RWPE2 (cell line): ENCODE results near the gene NFYA.

Experiments used
- ATAC-seq: fragments of 200-7000 bp; cut with Tn5 transposase; 3 replicates; pipeline ENCODE4 v1.9.1; 2021; ENCODE audit warnings: low read depth
- DNase-seq: peaks from one replicate; pipeline ENCODE4 v3.0.0-alpha.2; 2020; ENCODE audit warnings: low spot score
- H3K27ac ChIP-seq: fragments of 450-650 bp; 2 replicates; pipeline ENCODE4 v1.5.1; 2017; ENCODE audit warnings: mild to moderate bottlenecking; ENCODE audit not compliant: poor library complexity, severe bottlenecking
- H3K27me3 ChIP-seq: fragments of 250-450 bp; sonication (Bioruptor Pico); 2 replicates; pipeline ENCODE4 v1.5.1; 2021; ENCODE audit warnings: mild to moderate bottlenecking, moderate library complexity; ENCODE audit not compliant: insufficient read depth, poor library complexity, severe bottlenecking
- H3K36me3 ChIP-seq: fragments of 250-450 bp; sonication (Bioruptor Pico); 2 replicates; pipeline ENCODE4 v1.5.1; 2020; ENCODE audit warnings: low read depth, mild to moderate bottlenecking, moderate library complexity
- H3K4me1 ChIP-seq: fragments of 250-450 bp; sonication (Bioruptor Pico); 2 replicates; pipeline ENCODE4 v1.5.1; 2021; ENCODE audit warnings: mild to moderate bottlenecking, moderate library complexity; ENCODE audit not compliant: insufficient read depth, poor library complexity, severe bottlenecking
- H3K4me3 ChIP-seq: fragments of 250-450 bp; sonication (Bioruptor Pico); 2 replicates; pipeline ENCODE4 v1.5.1; 2021; ENCODE audit warnings: mild to moderate bottlenecking, moderate library complexity; ENCODE audit not compliant: severe bottlenecking
- H3K9me3 ChIP-seq: fragments of 250-450 bp; sonication (Bioruptor Pico); 2 replicates; pipeline ENCODE4 v1.5.1; 2021; ENCODE audit warnings: mild to moderate bottlenecking, moderate library complexity; ENCODE audit not compliant: severe bottlenecking
- TF ChIP-seq, protein P1 (sequence below): fragments of 450-650 bp; IDR thresholded peaks from one replicate; pipeline ENCODE4 v1.5.1; 2017; ENCODE audit warnings: mild to moderate bottlenecking, moderate library complexity; ENCODE audit not compliant: poor library complexity, severe bottlenecking

Gene NFYA

GRCh38 chr6:41093729-41094128 lies 21.0 kb downstream of the NFYA start:
- H3K27ac ChIP-seq, result no peak overlapping the region
- no peaks in the 10 kb centered on the region for H3K9me3 ChIP-seq
- peaks cover 100% of the 10 kb centered on the region for H3K36me3 ChIP-seq
- H3K4me1 ChIP-seq, result peaks cover 4% of the 10 kb centered on the region
- TF ChIP-seq, protein P1, sequence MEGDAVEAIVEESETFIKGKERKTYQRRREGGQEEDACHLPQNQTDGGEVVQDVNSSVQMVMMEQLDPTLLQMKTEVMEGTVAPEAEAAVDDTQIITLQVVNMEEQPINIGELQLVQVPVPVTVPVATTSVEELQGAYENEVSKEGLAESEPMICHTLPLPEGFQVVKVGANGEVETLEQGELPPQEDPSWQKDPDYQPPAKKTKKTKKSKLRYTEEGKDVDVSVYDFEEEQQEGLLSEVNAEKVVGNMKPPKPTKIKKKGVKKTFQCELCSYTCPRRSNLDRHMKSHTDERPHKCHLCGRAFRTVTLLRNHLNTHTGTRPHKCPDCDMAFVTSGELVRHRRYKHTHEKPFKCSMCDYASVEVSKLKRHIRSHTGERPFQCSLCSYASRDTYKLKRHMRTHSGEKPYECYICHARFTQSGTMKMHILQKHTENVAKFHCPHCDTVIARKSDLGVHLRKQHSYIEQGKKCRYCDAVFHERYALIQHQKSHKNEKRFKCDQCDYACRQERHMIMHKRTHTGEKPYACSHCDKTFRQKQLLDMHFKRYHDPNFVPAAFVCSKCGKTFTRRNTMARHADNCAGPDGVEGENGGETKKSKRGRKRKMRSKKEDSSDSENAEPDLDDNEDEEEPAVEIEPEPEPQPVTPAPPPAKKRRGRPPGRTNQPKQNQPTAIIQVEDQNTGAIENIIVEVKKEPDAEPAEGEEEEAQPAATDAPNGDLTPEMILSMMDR, result no peak
- no peak for ATAC-seq
- H3K4me3 ChIP-seq, result no peak overlapping the region
- no peaks in the 10 kb centered on the region for H3K27me3 ChIP-seq
- DNase-seq, result no peak

- H3K4me3 ChIP-seq, result no peak overlapping the region
- H3K9me3 ChIP-seq, result no peaks in the 10 kb centered on the region
- H3K27me3 ChIP-seq, result no peaks in the 10 kb centered on the region
- peak overlapping the region; percentile 38 for H3K27ac ChIP-seq
- ATAC-seq (peak; percentile 41; the same call in 1 of the 3 replicates), DNase-seq (no peak)
- H3K4me1 ChIP-seq, result peaks cover 4% of the 10 kb centered on the region
- H3K36me3 ChIP-seq, result peaks cover 77% of the 10 kb centered on the region
- TF ChIP-seq, protein P1, result no peak
Observed at GRCh38 chr6:41097467-41098090, 24.8 kb downstream of the NFYA start.

- Histone ChIP-seq H3K4me3 (no peak overlapping the region), H3K4me1 (peaks cover 4% of the 10 kb centered on the region), H3K27ac (peak overlapping the region; percentile 38), H3K36me3 (peaks cover 69% of the 10 kb centered on the region), H3K27me3 (no peaks in the 10 kb centered on the region), H3K9me3 (no peaks in the 10 kb centered on the region)
- ATAC-seq, result no peak
- no peak for DNase-seq
- TF ChIP-seq, protein P1, result no peak
Observed at GRCh38 chr6:41098366-41098765, 25.6 kb downstream of the NFYA start.

DNA sequence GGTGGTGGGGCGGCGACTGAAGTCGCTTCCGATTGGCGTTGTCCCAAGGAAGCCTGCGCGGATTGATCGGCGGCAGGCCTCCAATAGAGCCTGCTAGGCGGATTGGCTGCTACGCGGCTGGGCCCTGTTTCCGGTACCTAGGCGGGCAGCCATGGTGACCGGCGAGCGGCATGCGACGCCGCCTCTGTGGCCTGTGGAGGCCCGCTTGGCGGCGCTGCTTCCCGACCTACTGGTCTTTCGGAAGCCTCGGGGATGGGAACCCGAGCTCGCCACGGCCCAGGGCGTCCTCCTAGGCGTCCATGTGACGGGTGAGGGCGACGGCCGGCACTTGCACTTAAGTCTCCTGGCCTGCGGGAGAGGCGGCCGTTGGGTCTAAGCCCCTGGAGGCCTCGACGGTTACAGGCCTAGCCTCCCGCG lies 28.1 kb downstream of the NFYA start:
- TF ChIP-seq, protein P1, result no peak
- H3K4me3 ChIP-seq, result no peak overlapping the region
- DNase-seq (peak; percentile 39), ATAC-seq (no peak)
- no peaks in the 10 kb centered on the region for H3K27me3 ChIP-seq
- H3K36me3 ChIP-seq, result peaks cover 44% of the 10 kb centered on the region
- no peaks in the 10 kb centered on the region for H3K9me3 ChIP-seq
- H3K27ac ChIP-seq, result no peak overlapping the region
- H3K4me1 ChIP-seq, result peaks cover 4% of the 10 kb centered on the region

GRCh38 chr6:41103847-41104246 lies 31.1 kb downstream of the NFYA start:
- TF ChIP-seq, protein P1, result no peak
- no peak overlapping the region for H3K27ac ChIP-seq
- no peak for ATAC-seq
- H3K4me1 ChIP-seq, result no peaks in the 10 kb centered on the region
- no peak overlapping the region for H3K4me3 ChIP-seq
- DNase-seq, result no peak
- H3K27me3 ChIP-seq, result no peaks in the 10 kb centered on the region
- H3K36me3 ChIP-seq, result peaks cover 14% of the 10 kb centered on the region
- H3K9me3 ChIP-seq, result no peaks in the 10 kb centered on the region
